ENCODE measurements around the gene MED9.

- no peak for TF ChIP-seq CTCF (IDR thresholded peaks at IDR 0.05; ENCODE audit: poor library complexity, severe bottlenecking)
- no peak for TF ChIP-seq REST (IDR thresholded peaks at IDR 0.05; ENCODE audit: borderline replicate concordance)
- TF ChIP-seq EZH2 (IDR thresholded peaks at IDR 0.05; ENCODE audit: borderline replicate concordance, insufficient read depth, low read length, poor library complexity, severe bottlenecking): no peak
- no peak for TF ChIP-seq POLR2AphosphoS5 (IDR thresholded peaks at IDR 0.05)
- no peak for TF ChIP-seq RAD21 (conservative IDR thresholded peaks at IDR 0.05)
- no peak for TF ChIP-seq EP300 (conservative IDR thresholded peaks at IDR 0.05; ENCODE audit: poor library complexity, severe bottlenecking)
- no peak for TF ChIP-seq MXI1 (conservative IDR thresholded peaks at IDR 0.05; ENCODE audit: poor library complexity, severe bottlenecking)
Observed at GRCh38 chr17:17518014-17518413, 41.2 kb downstream of the MED9 start.

Measured in neural cell (in vitro differentiated cells).